Hematopoietic multipotent progenitor cell treated with erythropoietin and hydrocortisone succinate and interleukin-3 and kit ligand, for 6 days (in vitro differentiated cells): ENCODE results near the gene IL20RB.

Experiments
- DNase-seq: peaks from one replicate; pipeline ENCODE4 v3.0.0-alpha.2; 2015

Gene IL20RB, protein sequence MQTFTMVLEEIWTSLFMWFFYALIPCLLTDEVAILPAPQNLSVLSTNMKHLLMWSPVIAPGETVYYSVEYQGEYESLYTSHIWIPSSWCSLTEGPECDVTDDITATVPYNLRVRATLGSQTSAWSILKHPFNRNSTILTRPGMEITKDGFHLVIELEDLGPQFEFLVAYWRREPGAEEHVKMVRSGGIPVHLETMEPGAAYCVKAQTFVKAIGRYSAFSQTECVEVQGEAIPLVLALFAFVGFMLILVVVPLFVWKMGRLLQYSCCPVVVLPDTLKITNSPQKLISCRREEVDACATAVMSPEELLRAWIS

GRCh38 chr3:136957751-136958288 is at the start of gene IL20RB:
TSS of gene IL20RB (plus strand) at chr3:136957983. CDS start at chr3:136958114, 131 bp downstream.
- no peak for DNase-seq

- DNase-seq, result no peak
These were observed 49.5 kb upstream of the IL20RB start for GRCh38 chr3:136908297-136908696.

DNA sequence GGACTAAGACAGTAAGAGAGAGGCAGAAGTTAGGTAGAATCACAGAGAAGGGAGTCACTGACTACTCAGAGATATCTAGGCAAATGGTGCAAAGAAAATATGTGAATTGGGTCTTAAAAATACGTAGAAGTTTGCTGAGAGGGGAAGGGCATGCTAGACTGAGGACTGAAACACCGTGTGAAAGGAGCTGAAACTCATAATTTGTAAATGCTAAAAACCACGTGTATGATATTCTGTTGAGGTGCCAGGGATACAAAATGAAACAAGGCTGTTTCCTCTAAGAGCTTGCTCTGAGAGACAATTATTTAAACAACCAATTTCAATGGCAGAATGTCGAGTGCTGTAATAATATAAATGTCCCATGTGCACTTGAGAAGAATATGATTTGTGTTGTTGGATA is 48.6 kb upstream of the IL20RB start:
- no peak for DNase-seq

DNA sequence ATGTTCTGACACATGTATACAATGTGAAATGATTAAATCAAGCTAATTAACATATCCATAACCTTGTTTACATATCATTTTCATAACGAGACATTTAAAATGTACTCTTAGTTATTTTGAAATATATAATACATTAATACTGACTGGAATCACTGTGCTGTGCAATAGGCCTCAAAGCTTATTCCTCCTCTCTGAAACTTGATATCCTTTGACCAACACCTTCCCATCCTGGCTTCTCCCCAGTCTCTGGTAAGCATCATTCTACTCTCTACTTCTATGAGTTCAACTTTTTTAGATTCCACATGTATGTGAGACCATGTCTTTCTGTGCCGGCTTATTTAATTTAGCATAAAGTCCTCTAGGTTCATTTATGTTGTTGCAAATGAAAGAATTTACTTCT is 47.1 kb upstream of the IL20RB start:
- DNase-seq, result no peak

GRCh38 chr3:136913168-136913567 is 44.6 kb upstream of the IL20RB start:
- no peak for DNase-seq

GRCh38 chr3:136914739-136915138 is 43.0 kb upstream of the IL20RB start:
- DNase-seq, result no peak

DNA sequence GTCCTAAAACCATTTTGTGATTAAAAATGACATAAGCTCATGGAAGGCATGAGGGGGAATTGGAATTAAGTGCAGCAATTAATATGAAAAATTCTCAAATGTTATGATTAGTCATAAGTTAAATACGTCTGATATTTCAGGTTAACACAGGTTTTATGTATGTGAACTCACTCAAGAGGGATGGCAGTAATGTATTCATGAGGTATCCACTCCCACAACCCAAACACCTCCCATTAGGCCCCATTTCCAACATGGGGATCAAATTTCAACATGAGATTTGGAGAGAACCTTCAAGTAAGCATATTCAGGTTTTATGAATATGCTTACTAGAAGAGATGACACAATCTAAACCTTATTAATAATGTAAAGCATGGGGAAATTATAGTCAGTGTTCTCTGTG is 41.6 kb upstream of the IL20RB start:
- DNase-seq, result no peak

- peak; percentile 55 for DNase-seq
These were observed 37.8 kb upstream of the IL20RB start for GRCh38 chr3:136919799-136920580.

DNA sequence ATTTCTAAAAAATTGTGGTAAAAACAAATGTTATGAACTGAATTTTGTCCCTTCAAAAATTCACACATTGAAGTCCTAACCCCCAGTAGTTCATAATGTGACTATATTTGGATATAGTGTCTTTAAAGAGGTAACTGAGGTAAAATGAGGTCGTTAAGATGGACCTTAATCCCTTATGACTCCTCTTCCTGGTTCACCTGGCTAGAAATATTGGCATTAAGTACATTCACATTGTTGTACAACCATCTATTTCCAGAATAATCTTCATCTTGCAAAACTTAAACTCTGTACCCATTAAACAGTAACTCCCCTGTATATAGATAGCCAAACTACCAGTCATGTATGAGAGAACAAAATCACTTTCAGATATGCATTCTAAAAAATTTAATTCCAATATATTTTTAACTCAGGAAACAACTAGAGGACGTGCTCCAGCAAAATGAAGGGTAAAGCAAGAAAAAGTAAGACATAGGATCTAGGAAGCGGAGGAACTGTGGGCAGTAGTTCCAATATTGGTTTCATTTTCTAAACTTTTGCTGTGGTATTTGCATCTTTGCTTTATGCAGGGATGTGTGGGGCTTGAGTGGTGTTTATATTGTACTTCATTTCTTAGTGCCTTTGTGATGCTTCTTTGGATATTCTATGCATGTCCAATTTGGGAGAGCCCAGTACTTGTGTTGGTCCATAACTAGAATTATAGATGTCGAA is 36.7 kb upstream of the IL20RB start:
- no peak for DNase-seq

- DNase-seq, result no peak
These were observed 32.2 kb upstream of the IL20RB start for GRCh38 chr3:136925425-136926190.

DNA sequence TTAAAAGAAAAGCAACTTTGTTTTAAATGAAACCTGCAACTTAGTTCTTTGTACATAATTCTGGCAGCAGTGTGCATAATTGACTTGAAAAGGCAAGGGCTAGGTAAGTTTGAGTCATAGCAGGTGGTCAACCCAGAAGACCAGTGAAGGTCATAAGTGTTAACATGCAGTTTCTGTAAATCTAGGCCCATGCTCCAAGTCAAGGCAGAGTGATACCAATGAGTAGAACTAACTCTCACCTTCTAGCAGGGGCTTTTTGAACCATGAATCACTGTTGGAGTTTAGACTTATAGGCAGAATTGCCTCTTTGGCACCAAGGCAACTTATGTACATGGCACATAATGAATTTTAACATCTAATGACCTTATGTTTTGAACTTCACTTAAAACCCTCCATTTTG is 29.5 kb upstream of the IL20RB start:
- no peak for DNase-seq

DNA sequence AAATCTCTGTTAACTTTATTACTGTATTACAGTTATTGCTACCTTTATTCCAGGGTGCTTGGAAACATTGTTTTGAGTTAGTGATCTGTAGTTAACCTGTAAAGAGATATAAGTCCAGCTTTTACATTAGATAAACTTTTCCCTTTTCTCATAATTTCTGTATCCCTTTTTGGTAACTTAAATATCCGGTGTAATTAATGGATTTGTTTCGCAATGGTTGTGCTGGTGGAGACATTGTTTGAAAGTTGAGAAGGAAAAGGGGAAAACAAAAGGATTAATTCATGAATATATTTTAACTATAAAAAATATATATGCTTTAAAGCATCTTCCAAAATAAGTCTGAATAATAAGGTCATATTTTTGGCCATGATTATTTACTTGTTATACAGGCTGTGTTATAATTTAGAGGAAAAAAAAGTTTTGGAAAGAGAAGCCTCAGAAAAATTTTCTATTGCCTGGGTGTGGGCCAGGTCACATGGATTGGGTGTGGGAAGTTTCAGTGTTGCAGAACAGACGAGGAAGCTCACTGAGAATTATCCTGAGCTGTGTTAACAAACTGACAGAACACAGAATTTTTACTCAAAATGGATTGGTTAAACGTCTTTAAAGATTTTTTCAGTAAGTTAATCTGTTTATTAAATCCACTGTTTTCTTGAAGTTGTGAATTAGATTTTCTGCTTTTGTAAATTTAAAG is 27.7 kb upstream of the IL20RB start:
- DNase-seq, result peak; percentile 55

DNA sequence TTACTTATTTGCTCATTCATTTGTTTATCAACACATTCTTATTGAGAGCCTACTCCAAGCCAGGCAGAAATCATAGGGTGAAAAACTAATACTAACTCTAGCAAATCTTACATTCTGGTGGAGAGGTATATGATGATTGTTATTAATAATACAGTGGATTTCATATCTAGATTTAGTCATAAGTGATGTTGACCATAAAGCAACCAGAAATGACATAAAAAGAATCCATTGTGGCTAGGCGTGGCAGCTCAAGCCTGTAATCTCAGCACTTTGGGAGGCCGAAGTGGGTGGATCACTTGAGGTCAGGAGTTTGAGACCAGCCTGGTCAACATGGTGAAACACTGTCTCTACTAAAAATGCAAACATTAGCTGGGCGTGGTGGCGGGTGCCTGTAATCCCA is 26.2 kb upstream of the IL20RB start:
- no peak for DNase-seq

DNA sequence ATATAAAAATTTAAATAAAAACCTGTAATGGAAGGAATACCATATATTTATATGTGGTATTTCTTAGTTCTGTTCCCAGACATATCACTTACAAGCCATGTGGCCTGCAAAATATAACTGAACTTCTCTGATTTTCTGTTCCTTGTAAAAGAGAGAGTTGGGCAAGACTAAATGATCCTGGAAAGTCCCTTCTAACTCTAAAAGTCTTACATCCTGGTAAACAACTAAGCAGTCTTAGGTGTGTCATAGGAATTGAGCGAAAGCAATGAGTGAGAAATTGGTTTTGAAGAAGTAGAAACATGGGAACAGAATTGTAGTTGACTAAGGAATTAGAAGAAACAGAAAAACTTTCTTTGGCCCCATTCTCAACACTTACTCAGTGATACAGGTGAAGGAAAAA is 25.3 kb upstream of the IL20RB start:
- DNase-seq, result no peak

GRCh38 chr3:136932978-136933772 is 24.6 kb upstream of the IL20RB start:
- DNase-seq, result no peak

DNA sequence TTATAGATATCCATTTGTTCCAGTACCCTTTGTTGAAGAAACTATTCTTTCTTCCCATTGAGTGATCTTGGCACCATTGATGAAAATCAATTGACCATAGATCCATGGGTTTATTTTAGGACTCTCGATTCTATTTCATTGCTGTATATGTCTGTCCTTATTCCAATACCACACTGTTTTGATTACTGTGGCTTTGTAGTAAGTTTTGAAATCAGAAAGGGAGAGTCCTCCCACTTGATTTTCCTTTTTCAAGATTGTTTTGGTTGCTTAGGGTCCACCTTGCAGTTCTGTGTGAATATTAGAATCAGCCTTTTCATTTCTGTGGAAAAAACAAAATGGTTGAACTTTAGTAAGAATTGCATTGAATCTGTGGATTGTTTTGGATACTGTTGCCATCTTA is 20.6 kb upstream of the IL20RB start:
- DNase-seq, result no peak

GRCh38 chr3:136937851-136938250 is 19.9 kb upstream of the IL20RB start:
- no peak for DNase-seq

- DNase-seq, result no peak
These were observed 19.4 kb upstream of the IL20RB start for GRCh38 chr3:136938334-136938733.

DNA sequence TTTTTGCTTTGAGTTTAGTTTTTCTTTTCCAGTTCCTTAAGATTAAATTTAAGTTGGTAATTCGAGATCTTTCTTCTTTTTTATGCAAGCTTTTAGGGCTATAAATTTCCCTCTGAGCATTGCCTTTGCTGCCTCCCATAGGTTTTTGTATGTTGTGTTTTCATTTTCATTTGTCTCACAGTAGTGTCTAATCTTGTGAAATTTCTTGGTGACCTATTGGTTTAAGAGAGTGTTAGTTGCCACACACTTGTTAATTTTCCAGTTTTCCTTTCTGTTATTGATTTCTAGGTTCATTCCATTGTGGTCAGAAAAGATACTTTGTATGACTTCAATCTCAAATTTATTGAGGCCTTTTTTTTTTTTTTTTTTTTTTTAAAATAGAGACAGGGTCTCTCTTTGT is 18.3 kb upstream of the IL20RB start:
- no peak for DNase-seq

- peak; percentile 41 for DNase-seq
These were observed 15.0 kb upstream of the IL20RB start for GRCh38 chr3:136942803-136943202.

GRCh38 chr3:136943436-136943835 is 14.3 kb upstream of the IL20RB start:
- DNase-seq, result no peak
